HEK293 (cell line): ENCODE data around the gene NGB.

Experiments used
- CTCF ChIA-PET: fragments of 350-600 bp; formaldehyde crosslinking; extraction: SDS; loops from one replicate; lab custom pipeline; 2021; ENCODE audit warnings: antibody characterized with exemption; lab: Yijun Ruan, JAX
- POLR2A ChIA-PET: fragments of 300-600 bp; formaldehyde crosslinking; extraction: SDS; loops from one replicate; lab custom pipeline; 2020; ENCODE audit warnings: antibody characterized with exemption, inconsistent platforms; lab: Yijun Ruan, JAX
- H3K27ac ChIP-seq: fragments of 200-500 bp; sonication (Bioruptor generic); 2 replicates; pipeline ENCODE4 v1.5.1; 2014; ENCODE audit warnings: low read depth, low read length, control low read depth, inconsistent platforms; ENCODE audit errors: extremely low read depth
- H3K36me3 ChIP-seq, 2 experiments: fragments of 200-500 bp in 1 of 2; sonication (Bioruptor generic) in 1 of 2; 1 replicate in 1 of 2; 2 replicates in 1 of 2; pipeline ENCODE4 v1.5.1; 2014 to 2017; ENCODE audit warnings: inconsistent platforms in 2 of 2, low read length in 2 of 2; ENCODE audit not compliant: control insufficient read depth in 2 of 2, insufficient read depth in 1 of 2
- H3K4me1 ChIP-seq: fragments of 200-500 bp; sonication (Bioruptor generic); 2 replicates; pipeline ENCODE4 v1.5.1; 2014; ENCODE audit warnings: mild to moderate bottlenecking, low read length, inconsistent platforms; ENCODE audit not compliant: control insufficient read depth, insufficient read depth
- H3K4me3 ChIP-seq: 2 replicates; pipeline ENCODE4 v1.5.1; 2011; ENCODE audit warnings: low read depth, mild to moderate bottlenecking, control low read depth, low read length, moderate library complexity
- H3K9me3 ChIP-seq: fragments of 200-500 bp; sonication (Bioruptor generic); 2 replicates; pipeline ENCODE4 v1.5.1; 2014; ENCODE audit warnings: low read depth, low read length, inconsistent platforms; ENCODE audit not compliant: control insufficient read depth, insufficient read depth
- GLIS1 ChIP-seq: fragments of 450-650 bp; formaldehyde crosslinking; IDR thresholded peaks from 2 replicates; pipeline ENCODE4 v1.5.1; 2016; ENCODE audit warnings: missing biosample characterization, missing genetic modification characterization
- GLIS2 ChIP-seq: fragments of 450-650 bp; formaldehyde crosslinking; IDR thresholded peaks from 2 replicates; pipeline ENCODE4 v1.5.1; 2016; ENCODE audit warnings: missing biosample characterization, missing genetic modification characterization
- KLF1 ChIP-seq: fragments of 450-650 bp; formaldehyde crosslinking; IDR thresholded peaks from 2 replicates; pipeline ENCODE4 v1.5.1; 2016; ENCODE audit warnings: missing biosample characterization, missing genetic modification characterization
- KLF9 ChIP-seq: fragments of 450-650 bp; formaldehyde crosslinking; IDR thresholded peaks from 2 replicates; pipeline ENCODE4 v1.5.1; 2016; ENCODE audit warnings: missing biosample characterization, missing genetic modification characterization, low read depth
- PRDM10 ChIP-seq: fragments of 450-650 bp; formaldehyde crosslinking; IDR thresholded peaks from 2 replicates; pipeline ENCODE4 v1.5.1; 2016; ENCODE audit warnings: missing biosample characterization, missing genetic modification characterization
- TCF7L2 ChIP-seq: IDR thresholded peaks from 2 replicates; pipeline ENCODE4 v1.6.1; 2011; ENCODE audit warnings: low read depth, mild to moderate bottlenecking, inconsistent platforms, low read length, moderate library complexity, borderline replicate concordance
- YY2 ChIP-seq: fragments of 450-650 bp; formaldehyde crosslinking; IDR thresholded peaks from 2 replicates; pipeline ENCODE4 v1.5.1; 2016; ENCODE audit warnings: missing biosample characterization, missing genetic modification characterization
- ZBTB48 ChIP-seq: fragments of 450-650 bp; formaldehyde crosslinking; IDR thresholded peaks from 2 replicates; pipeline ENCODE4 v1.5.1; 2016; ENCODE audit warnings: missing biosample characterization, missing genetic modification characterization
- ZBTB7A ChIP-seq: fragments of 450-650 bp; formaldehyde crosslinking; IDR thresholded peaks from 2 replicates; pipeline ENCODE4 v1.5.1; 2016; ENCODE audit warnings: low read depth, missing biosample characterization, missing genetic modification characterization
- ZEB2 ChIP-seq: fragments of 450-650 bp; formaldehyde crosslinking; IDR thresholded peaks from 2 replicates; pipeline ENCODE4 v1.5.1; 2016; ENCODE audit warnings: missing biosample characterization, missing genetic modification characterization
- ZNF138 ChIP-seq: fragments of 450-650 bp; formaldehyde crosslinking; IDR thresholded peaks from 2 replicates; pipeline ENCODE4 v1.5.1; 2016; ENCODE audit warnings: missing biosample characterization, missing genetic modification characterization, borderline replicate concordance
- ZNF146 ChIP-seq: fragments of 450-650 bp; formaldehyde crosslinking; IDR thresholded peaks from 2 replicates; pipeline ENCODE4 v1.5.1; 2016; ENCODE audit warnings: missing biosample characterization, missing genetic modification characterization
- ZNF16 ChIP-seq: fragments of 450-650 bp; formaldehyde crosslinking; IDR thresholded peaks from 2 replicates; pipeline ENCODE4 v1.5.1; 2016; ENCODE audit warnings: low read depth, missing biosample characterization, missing genetic modification characterization
- ZNF214 ChIP-seq: fragments of 450-650 bp; formaldehyde crosslinking; IDR thresholded peaks from 2 replicates; pipeline ENCODE4 v1.5.1; 2017; ENCODE audit warnings: missing biosample characterization, mild to moderate bottlenecking, missing genetic modification characterization, borderline replicate concordance
- ZNF391 ChIP-seq: fragments of 450-650 bp; formaldehyde crosslinking; IDR thresholded peaks from 2 replicates; pipeline ENCODE4 v1.5.1; 2016; ENCODE audit warnings: low read depth, missing biosample characterization, missing genetic modification characterization, borderline replicate concordance
- ZNF510 ChIP-seq: fragments of 450-650 bp; formaldehyde crosslinking; IDR thresholded peaks from 2 replicates; pipeline ENCODE4 v1.5.1; 2018; ENCODE audit warnings: mild to moderate bottlenecking, missing genetic modification characterization, missing biosample characterization; ENCODE audit not compliant: insufficient replicate concordance
- ZNF514 ChIP-seq: fragments of 450-650 bp; formaldehyde crosslinking; IDR thresholded peaks from 2 replicates; pipeline ENCODE4 v1.5.1; 2016; ENCODE audit warnings: missing biosample characterization, missing genetic modification characterization
- ZNF571 ChIP-seq: fragments of 450-650 bp; formaldehyde crosslinking; IDR thresholded peaks from 2 replicates; pipeline ENCODE4 v1.5.0; 2017; ENCODE audit warnings: missing biosample characterization, missing genetic modification characterization
- ZNF621 ChIP-seq: fragments of 450-650 bp; formaldehyde crosslinking; IDR thresholded peaks from 2 replicates; pipeline ENCODE4 v1.5.1; 2017; ENCODE audit warnings: missing biosample characterization, missing genetic modification characterization
- ZNF664 ChIP-seq: fragments of 450-650 bp; formaldehyde crosslinking; IDR thresholded peaks from 2 replicates; pipeline ENCODE4 v1.5.1; 2016; ENCODE audit warnings: missing biosample characterization, missing genetic modification characterization
- ZNF776 ChIP-seq: fragments of 450-650 bp; formaldehyde crosslinking; IDR thresholded peaks from 2 replicates; pipeline ENCODE4 v1.5.0; 2017; ENCODE audit warnings: missing biosample characterization, missing genetic modification characterization, borderline replicate concordance
- ZNF777 ChIP-seq: fragments of 450-650 bp; formaldehyde crosslinking; IDR thresholded peaks from 2 replicates; pipeline ENCODE4 v1.5.1; 2017; ENCODE audit warnings: missing biosample characterization, missing genetic modification characterization, borderline replicate concordance

Gene NGB

GRCh38 chr14:77314539-77315457 lies 43.8 kb upstream of the NGB start:
- no peak overlapping the region for H3K4me3 ChIP-seq
- no peaks in the 10 kb centered on the region for H3K9me3 ChIP-seq
- POLR2A ChIA-PET: interaction anchor here (1.0 to 1.9 kb wide), 3 partner anchors 11 to 62 kb away, joined by 7 to 15 read pairs (median 7); partner anchors contain the start of genes SAMD15 and TMED8
- H3K36me3 ChIP-seq: no peaks in the 10 kb centered on the region
- TF ChIP-seq TCF7L2: no peak
- no peak for TF ChIP-seq ZNF776
- no peak for TF ChIP-seq ZNF214
- TF ChIP-seq GLIS2: no peak
- CTCF ChIA-PET: interaction anchor here (0.9 to 6.8 kb wide), 20 partner anchors 9 to 439 kb away, joined by 3 to 293 read pairs (median 5); no protein-coding TSS in a partner anchor
- H3K4me1 ChIP-seq: peaks cover 30% of the 10 kb centered on the region
- no peak overlapping the region for H3K27ac ChIP-seq

GRCh38 chr14:77314043-77314442 lies 43.0 kb upstream of the NGB start:
- Histone ChIP-seq H3K4me3 (no peak overlapping the region), H3K9me3 (no peaks in the 10 kb centered on the region), H3K27ac (no peak overlapping the region), H3K36me3 (no peaks in the 10 kb centered on the region), H3K4me1 (peaks cover 23% of the 10 kb centered on the region)
- CTCF ChIA-PET: interaction anchor here (0.9 to 6.8 kb wide), 5 partner anchors 10 to 438 kb away, joined by 5 to 293 read pairs (median 6); no protein-coding TSS in a partner anchor
- POLR2A ChIA-PET: interaction anchor here (1.0 kb wide), 1 partner anchor 10 kb away, joined by 7 read pairs; no protein-coding TSS in a partner anchor
- TF ChIP-seq GLIS1 (tag by site-specific recombination): peak; percentile 14; the same call in 1 of the 2 replicates
- TF ChIP-seq ZEB2 (tag by site-specific recombination): peak; percentile 19; the same call in 1 of the 2 replicates
- no peak for TF ChIP-seq ZBTB7A (tag by site-specific recombination)
- TF ChIP-seq ZNF138 (tag by site-specific recombination): no peak
- peak; percentile 57; the same call in 1 of the 2 replicates for TF ChIP-seq ZBTB48 (tag by site-specific recombination)
- no peak for TF ChIP-seq ZNF510 (tag by site-specific recombination)
- no peak for TF ChIP-seq ZNF621 (tag by site-specific recombination)
- TF ChIP-seq ZNF777: no peak

DNA sequence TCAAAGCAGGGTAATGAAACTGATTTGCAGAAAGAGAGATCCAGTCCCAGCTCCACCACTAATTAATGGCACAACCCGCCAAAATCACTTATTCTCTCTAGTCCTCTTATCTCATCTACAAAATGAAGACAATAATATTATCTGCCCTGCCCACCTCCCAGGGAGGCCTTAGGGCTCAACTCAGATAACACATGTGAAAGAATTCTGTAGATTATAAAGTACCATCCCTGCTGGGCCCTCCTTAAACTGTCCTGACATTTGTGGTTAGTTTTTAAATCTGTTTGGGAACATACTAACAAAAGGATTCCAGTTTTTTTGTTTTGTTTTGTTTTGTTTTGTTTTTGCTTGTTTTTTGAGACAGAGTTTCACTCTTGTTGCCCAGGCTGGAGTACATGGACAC lies 42.4 kb upstream of the NGB start:
- H3K27ac ChIP-seq: no peak overlapping the region
- TF ChIP-seq ZNF16 (tag by site-specific recombination) (no peak), GLIS1 (tag by site-specific recombination) (0 out of 2 replicates have a peak, but pooled peaks have one; percentile 19)
- no peak overlapping the region for H3K4me3 ChIP-seq
- no peaks in the 10 kb centered on the region for H3K36me3 ChIP-seq
- peaks cover 23% of the 10 kb centered on the region for H3K4me1 ChIP-seq
- CTCF ChIA-PET: interaction anchor here (1.4 to 6.8 kb wide), 3 partner anchors 11 to 161 kb away, joined by 6 to 293 read pairs (median 6); no protein-coding TSS in a partner anchor
- POLR2A ChIA-PET: interaction anchor here (0.6 to 1.0 kb wide), 2 partner anchors 10 to 281 kb away, joined by 4 to 7 read pairs; no protein-coding TSS in a partner anchor
- H3K9me3 ChIP-seq: no peaks in the 10 kb centered on the region

DNA sequence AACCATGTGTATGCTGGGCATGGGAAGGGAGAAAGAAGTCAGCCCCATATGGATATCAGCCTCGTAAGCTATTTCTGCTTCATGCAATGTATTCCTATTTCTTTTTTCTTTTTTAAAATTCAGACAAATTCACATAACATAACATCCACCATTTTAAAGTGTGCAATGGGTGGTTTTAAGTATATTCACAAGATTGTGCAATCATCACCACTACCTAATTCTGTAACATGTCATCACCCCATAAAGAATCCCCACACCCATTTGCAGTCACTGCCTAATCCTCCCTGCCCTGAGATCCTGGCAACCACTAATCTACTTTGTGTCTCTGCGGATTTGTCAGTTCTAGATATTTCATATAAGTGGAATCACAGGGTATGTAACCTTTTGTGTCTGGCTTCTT lies 40.2 kb upstream of the NGB start:
- ChIA-PET POLR2A (interaction anchor here (1.4 kb wide), 1 partner anchor 8 kb away, joined by 4 read pairs; no protein-coding TSS in a partner anchor), CTCF (interaction anchor here (6.8 kb wide), 1 partner anchor 8 kb away, joined by 293 read pairs; no protein-coding TSS in a partner anchor)
- Histone ChIP-seq H3K36me3 (no peaks in the 10 kb centered on the region), H3K9me3 (no peaks in the 10 kb centered on the region), H3K27ac (no peak overlapping the region), H3K4me1 (peaks cover 26% of the 10 kb centered on the region), H3K4me3 (no peak overlapping the region)
- TF ChIP-seq ZNF391 (tag by site-specific recombination) (no peak), ZNF664 (tag by site-specific recombination) (no peak), KLF1 (tag by site-specific recombination) (peak; percentile 54; the same call in 1 of the 2 replicates), ZNF146 (tag by site-specific recombination) (no peak), KLF9 (tag by site-specific recombination) (no peak), ZBTB7A (tag by site-specific recombination) (no peak), YY2 (tag by site-specific recombination) (no peak), PRDM10 (tag by site-specific recombination) (peak; percentile 74), ZNF571 (tag by site-specific recombination) (no peak), ZNF514 (tag by site-specific recombination) (no peak)
